ENCODE results near the gene SAP30L.

Gene SAP30L

GRCh38 chr5:154478224-154478565 lies 32.4 kb downstream of the SAP30L start, which contains the start of gene HAND1:
Gene HAND1 (minus strand): TSS chr5:154478227. CDS start chr5:154478008, 219 bp downstream.
- Histone ChIP-seq H3K27me3 (peaks cover 100% of the 10 kb centered on the region), H4K20me1 (peaks cover 87% of the 10 kb centered on the region), H3K9me3 (peaks cover 67% of the 10 kb centered on the region), H3K27ac (no peak within 1 kb of the TSS), H3K9ac (no peak within 1 kb of the TSS), H3K36me3 (no peaks in the 10 kb centered on the region), H3K4me2 (no peak within 1 kb of the TSS), H3K4me1 (no peaks in the 10 kb centered on the region), H3K4me3 (no peak within 1 kb of the TSS)
- TF ChIP-seq Cebpa-rat (IDR thresholded peaks at IDR 0.05): no peak

DNA sequence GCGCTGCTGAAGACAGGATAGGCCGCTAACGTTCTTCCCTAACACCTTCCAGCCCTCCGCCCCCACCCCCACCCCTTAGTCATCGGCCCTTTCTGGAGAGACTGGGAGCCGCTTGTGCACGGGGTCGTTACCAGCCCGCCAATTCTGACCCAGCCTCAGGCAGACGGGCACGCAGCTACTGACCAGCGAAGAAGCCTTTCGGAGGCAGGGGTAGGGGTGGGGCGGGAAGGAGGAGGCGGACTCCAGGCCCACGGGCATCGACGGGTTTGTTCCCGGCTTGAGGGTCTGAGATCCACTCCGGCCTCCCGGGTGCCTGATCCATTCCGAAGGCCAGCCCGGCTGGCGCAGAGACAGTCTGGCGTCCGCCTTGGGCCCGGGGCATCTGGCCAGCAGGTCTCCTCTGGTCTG lies 33.0 kb downstream of the SAP30L start:
- H4K20me1 ChIP-seq: peaks cover 87% of the 10 kb centered on the region
- H3K9me3 ChIP-seq: peaks cover 67% of the 10 kb centered on the region
- TF ChIP-seq Cebpa-rat (IDR thresholded peaks at IDR 0.05): no peak
- no peak overlapping the region for H3K4me2 ChIP-seq
- H3K27ac ChIP-seq: no peak overlapping the region
- no peaks in the 10 kb centered on the region for H3K4me1 ChIP-seq
- peaks cover 100% of the 10 kb centered on the region for H3K27me3 ChIP-seq
- no peak overlapping the region for H3K9ac ChIP-seq
- H3K36me3 ChIP-seq: no peaks in the 10 kb centered on the region
- no peak overlapping the region for H3K4me3 ChIP-seq

GRCh38 chr5:154479160-154479943 lies 33.6 kb downstream of the SAP30L start:
- Histone ChIP-seq H3K27me3 (peaks cover 100% of the 10 kb centered on the region), H3K4me2 (no peak overlapping the region), H3K36me3 (no peaks in the 10 kb centered on the region), H3K4me1 (no peaks in the 10 kb centered on the region), H3K4me3 (no peak overlapping the region), H4K20me1 (peaks cover 87% of the 10 kb centered on the region), H3K9ac (no peak overlapping the region), H3K27ac (no peak overlapping the region), H3K9me3 (peaks cover 71% of the 10 kb centered on the region)
- TF ChIP-seq Cebpa-rat (IDR thresholded peaks at IDR 0.05): no peak

DNA sequence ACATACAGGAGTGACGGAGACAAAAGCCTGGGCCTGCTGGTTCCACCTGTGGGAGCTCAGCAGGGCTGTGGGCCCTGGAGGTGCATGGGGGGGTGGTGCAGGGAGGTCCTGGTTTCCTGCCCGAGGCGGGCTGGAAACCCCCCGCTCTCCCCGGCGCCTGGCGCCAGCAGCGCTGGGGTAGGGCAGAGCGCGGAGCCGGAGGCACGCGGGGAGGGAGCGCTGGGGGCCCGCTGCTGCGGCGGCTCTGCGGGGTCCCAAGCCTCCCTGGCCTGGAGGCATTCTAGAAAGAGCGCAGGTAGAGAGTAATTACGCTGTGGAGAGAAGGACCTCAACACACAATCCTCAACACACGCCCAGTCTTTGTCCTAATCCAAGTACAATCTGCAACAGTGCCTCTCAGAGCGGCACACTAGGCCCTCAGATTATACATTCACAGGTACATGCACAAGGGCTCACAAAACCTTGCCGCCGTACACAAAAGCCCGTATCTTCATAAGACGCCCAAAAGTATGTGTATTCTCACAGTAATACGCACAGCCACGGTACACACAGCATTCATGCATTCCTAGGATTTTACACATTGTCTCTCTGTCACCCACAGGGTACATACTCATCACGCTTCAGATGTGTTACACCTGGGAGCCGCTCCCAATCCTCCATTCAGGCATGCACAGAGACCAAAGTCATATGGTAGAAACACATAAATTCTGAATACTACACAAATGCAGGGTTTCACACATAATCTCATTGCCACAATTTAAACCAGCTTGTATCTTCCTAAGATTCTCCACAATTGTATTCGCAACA lies 34.4 kb downstream of the SAP30L start:
- Histone ChIP-seq H3K4me2 (no peak overlapping the region), H3K9me3 (peaks cover 78% of the 10 kb centered on the region), H3K9ac (no peak overlapping the region), H3K27me3 (peaks cover 100% of the 10 kb centered on the region), H3K4me3 (no peak overlapping the region), H3K4me1 (no peaks in the 10 kb centered on the region), H3K36me3 (no peaks in the 10 kb centered on the region), H3K27ac (no peak overlapping the region), H4K20me1 (peaks cover 84% of the 10 kb centered on the region)
- TF ChIP-seq Cebpa-rat (IDR thresholded peaks at IDR 0.05): no peak

DNA sequence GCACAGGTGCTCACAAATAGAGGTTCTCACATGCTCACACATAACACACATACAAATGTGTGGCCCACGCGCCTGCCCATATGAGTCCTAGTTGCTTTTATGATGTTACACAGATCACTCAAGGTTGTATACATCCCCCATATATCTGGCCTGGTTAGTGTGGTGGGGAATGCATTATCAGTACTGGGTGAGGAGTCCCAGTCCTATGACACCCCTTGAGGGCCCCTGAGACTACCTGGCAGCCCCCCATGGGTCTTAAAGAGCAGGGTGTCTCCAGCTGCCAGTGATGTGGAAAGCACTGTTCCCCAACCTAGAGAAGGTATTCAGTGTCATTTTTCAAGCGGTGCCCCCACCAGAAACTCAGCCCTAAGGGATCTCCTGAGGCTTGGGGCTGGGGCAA lies 35.0 kb downstream of the SAP30L start:
- Histone ChIP-seq H3K27ac (no peak overlapping the region), H3K4me1 (no peaks in the 10 kb centered on the region), H3K27me3 (peaks cover 100% of the 10 kb centered on the region)

DNA sequence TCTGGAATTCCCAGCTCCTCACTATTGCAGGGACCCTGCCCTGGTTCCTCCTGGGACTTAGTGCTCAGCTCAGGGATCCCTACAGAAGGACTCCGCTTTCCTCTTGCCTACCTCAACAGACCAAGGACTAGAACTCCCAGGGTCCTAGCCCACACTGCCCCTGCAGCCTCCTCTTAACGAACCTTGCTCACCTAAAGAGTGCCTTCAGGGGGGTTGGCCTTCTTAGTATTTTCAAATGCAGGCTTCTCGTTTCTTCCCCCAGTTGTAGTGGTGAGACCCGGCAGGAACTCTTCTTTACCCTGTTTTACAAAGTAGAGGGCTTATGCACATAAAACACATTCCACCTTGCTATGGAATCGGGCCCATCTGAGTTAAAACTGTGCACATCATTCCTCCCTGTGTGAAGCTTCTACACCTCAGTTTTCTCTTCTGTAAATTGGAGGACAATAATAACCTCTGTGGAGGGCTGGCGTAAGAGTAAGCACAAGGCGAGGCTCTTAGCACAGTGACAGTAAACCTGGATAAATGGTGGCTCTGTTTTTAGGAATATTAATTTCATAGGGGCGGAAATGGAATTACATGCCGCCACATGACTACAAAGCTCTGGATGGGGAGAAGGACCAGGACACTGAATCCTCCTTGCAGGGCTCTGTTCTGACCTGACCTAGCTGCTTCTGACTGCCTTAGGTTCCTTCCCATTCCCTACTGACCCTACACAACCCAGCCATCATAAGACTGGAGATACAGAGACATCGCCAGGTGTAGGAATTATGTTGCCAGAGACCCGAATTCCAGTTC lies 36.0 kb downstream of the SAP30L start:
- H3K4me1 ChIP-seq: no peaks in the 10 kb centered on the region
- H3K27ac ChIP-seq: no peak overlapping the region
- H3K9me3 ChIP-seq: peaks cover 63% of the 10 kb centered on the region
- H3K9ac ChIP-seq: no peak overlapping the region
- no peaks in the 10 kb centered on the region for H3K36me3 ChIP-seq
- no peak for TF ChIP-seq Cebpa-rat (IDR thresholded peaks at IDR 0.05)
- no peak overlapping the region for H3K4me3 ChIP-seq
- H3K27me3 ChIP-seq: peaks cover 100% of the 10 kb centered on the region
- H3K4me2 ChIP-seq: no peak overlapping the region
- H4K20me1 ChIP-seq: peaks cover 82% of the 10 kb centered on the region

More for the DNA sequence above, 35.0 kb downstream of the SAP30L start:
- Histone ChIP-seq H3K4me3 (no peak overlapping the region), H3K9ac (no peak overlapping the region), H3K9me3 (peaks cover 73% of the 10 kb centered on the region), H3K36me3 (no peaks in the 10 kb centered on the region), H3K4me2 (no peak overlapping the region), H4K20me1 (peaks cover 82% of the 10 kb centered on the region)
- no peak for TF ChIP-seq Cebpa-rat (IDR thresholded peaks at IDR 0.05)

DNA sequence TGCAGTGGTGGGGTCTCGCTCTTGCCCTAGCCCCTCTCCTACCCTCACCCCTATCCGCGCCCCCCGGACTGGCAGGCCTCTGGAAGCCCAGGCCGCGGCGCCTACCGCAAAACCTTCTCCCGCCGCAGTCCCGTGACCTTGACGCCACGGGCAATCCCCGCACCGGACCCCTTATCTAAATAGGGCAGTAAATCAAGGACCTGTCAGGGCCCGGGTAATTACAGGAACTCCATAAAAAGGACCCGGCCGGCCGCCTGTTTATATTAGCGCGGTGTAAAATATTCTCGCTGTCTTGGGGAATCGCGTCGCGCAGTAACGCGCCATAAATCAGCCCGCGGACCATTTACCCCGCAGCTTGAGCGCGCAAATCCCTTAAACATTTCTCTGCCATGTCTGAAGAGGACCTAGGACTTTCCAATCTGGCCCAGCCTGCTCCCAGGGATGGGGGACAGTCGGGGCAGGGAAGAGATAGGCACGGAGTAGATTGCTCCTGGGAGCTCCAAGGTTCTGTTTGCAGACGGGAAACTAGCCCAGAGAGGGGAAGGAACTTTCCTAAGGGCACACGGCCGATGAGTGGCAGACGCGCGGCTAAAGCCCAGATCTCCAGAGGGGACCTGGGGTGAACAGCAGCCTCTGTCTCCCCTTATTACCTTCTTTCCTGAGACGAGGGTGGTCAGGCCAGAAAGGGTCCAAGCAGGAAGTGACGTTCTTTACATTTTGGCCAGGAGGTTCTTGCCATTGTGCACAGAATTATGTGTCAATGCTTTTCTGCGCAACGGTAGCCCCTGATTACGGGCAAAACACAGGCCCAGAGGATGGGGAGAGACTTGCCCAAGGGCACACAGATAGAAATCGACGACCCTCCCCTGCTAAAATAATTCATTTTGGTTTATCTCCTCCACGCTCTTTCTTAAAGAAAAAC lies 37.0 kb downstream of the SAP30L start:
- Histone ChIP-seq H3K36me3 (no peaks in the 10 kb centered on the region), H3K4me3 (no peak overlapping the region), H3K4me1 (no peaks in the 10 kb centered on the region), H3K27me3 (peaks cover 100% of the 10 kb centered on the region), H3K9ac (no peak overlapping the region), H4K20me1 (peaks cover 73% of the 10 kb centered on the region), H3K27ac (no peak overlapping the region), H3K9me3 (peaks cover 53% of the 10 kb centered on the region), H3K4me2 (no peak overlapping the region)
- TF ChIP-seq Cebpa-rat (IDR thresholded peaks at IDR 0.05): no peak

- Histone ChIP-seq H3K9ac (no peak overlapping the region), H3K27me3 (peaks cover 90% of the 10 kb centered on the region), H3K36me3 (no peaks in the 10 kb centered on the region), H3K4me3 (no peak overlapping the region), H3K27ac (no peak overlapping the region), H3K9me3 (peaks cover 43% of the 10 kb centered on the region), H4K20me1 (peaks cover 68% of the 10 kb centered on the region), H3K4me1 (no peaks in the 10 kb centered on the region), H3K4me2 (no peak overlapping the region)
- no peak for TF ChIP-seq Cebpa-rat (IDR thresholded peaks at IDR 0.05)
Measured at GRCh38 chr5:154483654-154484392, 38.0 kb downstream of the SAP30L start.
